SK-N-MC (cell line): ENCODE data around the gene MARCHF10.

Experiments used
- EZH2 ChIP-seq: fragments of 200-600 bp; sonication (generic); IDR thresholded peaks from one replicate; pipeline ENCODE4 v1.6.1; 2017; ENCODE audit warnings: antibody characterized with exemption
- FOXP2 ChIP-seq: optimal IDR thresholded peaks from 2 replicates; pipeline ENCODE3; 2011; ENCODE audit warnings: mild to moderate bottlenecking, moderate library complexity; ENCODE audit not compliant: insufficient read depth; ENCODE audit errors: extremely low read length, control extremely low read depth
- POLR2AphosphoS5 ChIP-seq: IDR thresholded peaks from 2 replicates; pipeline ENCODE4 v1.6.1; 2012; ENCODE audit warnings: mild to moderate bottlenecking, low read depth, low read length, borderline replicate concordance

DNA sequence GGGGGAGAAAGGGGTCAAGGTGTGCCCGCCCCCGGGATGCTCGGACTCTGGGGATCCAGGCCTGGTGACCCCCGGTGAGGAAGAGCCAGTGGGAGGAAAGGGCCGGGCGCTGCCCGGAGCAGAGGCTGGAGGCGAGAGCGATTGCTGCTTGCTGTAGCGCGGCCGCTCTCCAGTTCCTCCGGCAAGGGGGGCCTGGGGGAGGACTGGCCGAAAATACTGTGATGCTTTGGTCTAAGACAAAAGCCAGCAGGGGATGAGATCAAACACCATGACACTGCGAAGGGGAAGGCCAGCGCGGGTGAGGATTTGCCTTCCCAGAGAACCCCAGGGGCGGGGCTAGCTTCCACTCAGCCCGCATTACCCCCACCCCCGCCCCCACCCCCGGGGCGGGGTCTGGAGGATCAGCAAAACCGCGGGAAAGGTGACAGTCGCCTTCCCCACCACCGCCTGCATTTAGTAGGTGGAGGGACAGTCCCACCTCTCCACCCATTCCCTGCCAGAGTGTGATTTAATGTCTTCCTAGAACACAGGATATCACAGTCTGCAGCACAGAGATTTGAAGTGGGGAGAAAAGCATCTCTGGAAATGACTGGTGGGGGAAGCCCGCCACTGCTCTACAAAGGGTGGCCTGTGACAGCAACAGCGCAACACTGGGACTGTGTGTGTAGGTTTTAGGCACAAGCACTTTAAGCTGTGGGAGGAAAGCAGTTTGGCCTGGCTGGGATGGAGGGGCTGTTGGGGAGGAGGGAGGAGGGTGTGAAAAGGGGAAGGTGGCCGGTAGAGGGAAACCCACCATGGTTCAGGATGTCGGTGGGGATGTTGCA, 154.9 kb downstream of the MARCHF10 start:
- TF ChIP-seq EZH2 (no peak), POLR2AphosphoS5 (no peak), FOXP2 (no peak)
